GM19035 (cell line): ENCODE data around the gene SPATA6.
"Not testable (repeated sequence)": the region's sequence is repeated elsewhere in the genome, so short reads cannot be mapped to it uniquely, and the experiment has no call there.

Experiments used
- ATAC-seq: cut with Tn5 transposase; IDR thresholded peaks from one replicate; pipeline ENCODE4 v1.9.1; 2021; ENCODE audit not compliant: unreplicated experiment

The SPATA6 gene

DNA sequence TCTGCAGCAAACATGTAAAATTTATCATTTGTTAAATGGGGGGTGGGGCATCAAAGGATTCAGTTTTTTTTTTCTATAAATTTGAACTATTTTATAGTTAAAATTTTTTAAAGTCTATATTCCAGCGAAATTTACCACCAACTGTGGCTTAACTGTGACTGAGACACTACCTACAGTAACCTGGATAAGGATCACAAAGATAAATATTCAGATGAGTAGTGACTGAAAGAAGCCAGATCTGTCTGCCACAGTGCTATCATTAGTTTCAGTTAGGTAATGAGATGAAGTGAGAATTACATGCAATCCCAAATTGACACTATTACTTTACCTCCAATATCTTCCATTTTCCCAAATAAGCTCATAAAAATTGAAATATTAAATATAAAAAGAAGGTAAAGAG, 5.4 kb downstream of the SPATA6 start:
- no peak for ATAC-seq

DNA sequence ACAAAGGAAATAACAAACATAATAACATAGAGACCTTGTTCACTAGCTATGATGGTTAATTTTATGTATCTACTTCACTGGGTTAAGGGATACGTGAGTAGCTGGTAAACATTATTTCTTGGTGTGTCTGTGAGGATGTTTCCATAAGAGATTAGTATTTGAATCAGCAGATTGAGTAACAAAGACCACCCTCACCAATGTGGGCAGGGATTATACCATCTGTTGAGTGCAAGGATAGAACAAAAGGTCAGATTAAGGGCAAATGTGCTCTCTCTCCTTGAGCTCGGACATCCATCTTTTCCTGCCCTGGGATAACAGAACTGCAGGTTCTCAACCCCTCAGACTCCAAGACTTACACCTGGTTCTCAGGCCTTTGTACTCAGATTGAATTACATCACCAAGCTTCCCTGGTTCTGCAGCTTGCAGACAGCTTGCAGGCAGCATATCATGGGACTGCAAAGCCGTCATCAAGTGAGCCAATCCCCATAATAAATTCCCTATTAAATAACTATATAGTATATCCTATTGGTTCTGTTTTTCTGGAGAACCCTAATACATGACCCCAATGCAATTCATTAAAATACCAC, 9.2 kb downstream of the SPATA6 start:
- no peak for ATAC-seq

DNA sequence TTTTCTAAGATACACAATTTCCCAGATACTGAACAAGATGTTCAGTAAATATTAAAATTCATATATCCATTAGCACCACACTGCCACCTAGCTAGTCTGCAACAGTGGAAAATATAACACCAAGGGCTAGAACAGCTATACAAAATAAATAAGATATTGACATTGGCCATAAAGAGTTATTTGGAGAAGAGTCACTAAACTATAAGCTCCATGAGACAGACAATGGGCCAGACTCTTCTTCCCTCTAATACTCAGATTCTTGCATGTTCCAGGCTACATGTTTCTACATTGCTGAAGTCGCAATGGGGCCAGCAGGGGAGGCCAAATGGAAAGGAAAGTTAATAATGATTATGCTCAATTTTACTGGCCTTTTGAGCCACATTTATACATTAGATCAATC, 21.5 kb downstream of the SPATA6 start:
- no peak for ATAC-seq

DNA sequence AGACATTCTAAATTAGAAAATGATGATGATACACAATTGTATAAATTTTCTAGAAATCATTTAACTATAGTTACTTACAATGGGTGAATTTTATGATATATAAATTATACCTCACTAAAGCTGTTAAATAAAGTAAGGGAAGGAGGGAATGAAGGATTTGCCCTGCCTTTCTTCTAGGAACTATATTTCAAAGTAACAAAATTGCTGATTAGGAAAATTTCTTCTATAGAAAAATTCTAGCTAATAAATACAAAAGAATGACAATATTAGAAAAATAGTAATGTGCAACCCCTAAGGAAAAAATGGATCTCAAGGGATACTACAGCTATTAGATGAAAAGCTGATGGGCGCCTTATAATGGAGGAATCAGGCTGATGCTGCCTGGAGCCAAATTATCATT, 23.1 kb downstream of the SPATA6 start:
- ATAC-seq, result no peak

DNA sequence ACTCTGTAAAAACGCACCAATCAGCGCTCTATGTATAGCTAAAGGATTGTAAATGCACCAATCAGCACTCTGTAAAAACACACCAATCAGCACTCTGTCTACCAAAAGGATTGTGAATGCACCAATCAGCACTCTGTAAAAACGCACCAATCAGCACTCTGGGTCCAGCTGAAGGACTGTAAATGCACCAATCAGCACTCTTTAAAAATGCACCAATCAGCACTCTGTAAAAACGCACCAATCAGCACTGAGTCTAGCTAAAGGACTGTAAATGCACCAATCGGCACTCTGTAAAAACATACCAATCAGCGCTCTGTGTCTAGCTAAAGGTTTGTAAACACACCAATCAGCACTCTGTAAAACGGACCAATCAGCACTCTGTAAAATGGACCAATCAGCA, 27.8 kb downstream of the SPATA6 start:
- ATAC-seq, result not testable (repeated sequence)

DNA sequence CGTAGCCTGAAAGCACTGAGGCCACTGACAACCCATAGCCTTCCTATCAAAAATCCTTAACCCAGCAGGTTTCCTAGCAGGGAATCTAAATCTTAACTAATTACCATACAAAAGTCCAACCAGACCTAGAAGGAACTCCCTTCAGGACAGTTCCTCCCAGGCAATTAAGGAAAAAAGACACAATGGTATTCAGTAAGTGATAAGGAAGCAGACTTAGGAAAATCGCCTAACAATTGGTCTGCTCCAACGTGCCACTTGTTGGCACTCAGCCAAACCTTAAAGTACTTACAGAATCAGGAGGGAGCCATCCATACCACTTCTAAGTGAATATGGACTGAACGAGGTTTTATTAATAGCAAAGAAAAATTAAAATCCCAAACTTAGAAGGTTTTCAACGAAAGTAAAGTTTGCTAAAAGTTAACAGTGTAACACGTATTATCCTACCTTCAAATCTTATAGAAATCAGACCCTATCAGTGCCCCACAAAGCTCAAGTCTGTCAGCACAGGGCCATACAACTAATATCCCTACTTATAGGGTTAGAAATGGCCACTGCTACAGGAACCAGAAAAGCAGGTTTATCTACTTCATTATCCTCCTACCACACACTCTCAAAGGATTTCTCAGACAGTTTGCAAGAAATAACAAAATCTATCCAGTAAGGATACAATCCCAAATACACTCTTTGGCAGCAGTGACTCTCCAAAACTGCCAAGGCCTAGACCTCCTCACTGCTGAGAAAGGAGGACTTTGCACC, 29.0 kb downstream of the SPATA6 start:
- ATAC-seq, result no peak

DNA sequence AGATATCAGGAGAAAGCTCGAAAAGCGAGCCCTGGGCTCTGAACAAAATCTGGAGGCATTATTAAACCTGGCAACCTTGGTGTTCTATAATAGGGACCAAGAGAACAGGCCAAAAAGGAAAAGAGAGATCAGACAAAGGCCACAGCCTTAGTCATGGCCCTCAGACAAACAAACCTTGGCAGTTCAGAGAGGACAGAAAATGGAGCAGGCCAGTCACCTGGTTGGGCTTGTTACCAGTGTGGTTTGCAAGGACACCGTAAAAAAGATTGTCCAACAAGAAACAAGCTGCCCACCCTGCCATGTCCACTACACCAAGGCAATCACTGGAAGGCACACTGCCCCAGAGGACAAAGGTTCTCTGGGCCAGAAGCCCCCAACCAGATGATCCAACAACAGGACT, 31.2 kb downstream of the SPATA6 start:
- ATAC-seq, result not testable (repeated sequence)

DNA sequence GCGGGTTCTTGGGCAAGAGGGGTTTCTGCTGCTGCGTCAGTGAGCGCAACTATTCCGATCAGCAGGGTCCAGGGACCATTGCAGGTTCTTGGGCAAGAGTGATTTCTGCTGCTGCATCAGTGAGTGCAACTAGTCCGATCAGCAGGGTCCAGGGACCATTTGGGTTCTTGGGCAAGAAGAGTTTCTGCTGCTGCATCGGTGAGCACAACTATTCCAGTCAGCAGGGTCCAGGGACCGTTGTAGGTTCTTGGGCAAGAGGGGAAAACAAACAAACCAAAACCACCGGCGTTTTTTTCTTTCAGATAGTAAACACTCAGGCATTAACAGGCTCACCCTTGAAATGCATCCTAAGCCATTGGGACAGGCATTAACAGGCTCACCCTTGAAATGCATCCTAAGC, 32.6 kb downstream of the SPATA6 start:
- no peak for ATAC-seq

DNA sequence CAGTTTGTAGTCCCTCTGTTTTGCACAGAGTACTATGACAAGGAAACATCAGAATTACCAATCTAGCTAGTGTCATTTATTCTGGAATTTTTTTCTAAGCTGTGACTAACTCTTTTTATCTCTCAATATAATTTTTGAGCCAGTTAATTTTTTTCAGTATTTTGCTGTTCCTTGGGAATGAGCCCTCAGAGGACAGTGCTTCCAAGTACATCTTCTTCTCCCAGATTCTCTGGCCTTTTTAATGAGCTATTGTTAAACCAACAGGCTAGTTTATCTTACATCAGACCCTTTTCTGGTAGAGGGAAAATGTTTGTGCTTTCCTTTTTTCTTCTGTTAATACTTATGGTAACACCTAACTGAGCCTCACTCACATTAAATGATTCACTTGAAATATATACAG, 34.6 kb downstream of the SPATA6 start:
- ATAC-seq, result not testable (repeated sequence)

DNA sequence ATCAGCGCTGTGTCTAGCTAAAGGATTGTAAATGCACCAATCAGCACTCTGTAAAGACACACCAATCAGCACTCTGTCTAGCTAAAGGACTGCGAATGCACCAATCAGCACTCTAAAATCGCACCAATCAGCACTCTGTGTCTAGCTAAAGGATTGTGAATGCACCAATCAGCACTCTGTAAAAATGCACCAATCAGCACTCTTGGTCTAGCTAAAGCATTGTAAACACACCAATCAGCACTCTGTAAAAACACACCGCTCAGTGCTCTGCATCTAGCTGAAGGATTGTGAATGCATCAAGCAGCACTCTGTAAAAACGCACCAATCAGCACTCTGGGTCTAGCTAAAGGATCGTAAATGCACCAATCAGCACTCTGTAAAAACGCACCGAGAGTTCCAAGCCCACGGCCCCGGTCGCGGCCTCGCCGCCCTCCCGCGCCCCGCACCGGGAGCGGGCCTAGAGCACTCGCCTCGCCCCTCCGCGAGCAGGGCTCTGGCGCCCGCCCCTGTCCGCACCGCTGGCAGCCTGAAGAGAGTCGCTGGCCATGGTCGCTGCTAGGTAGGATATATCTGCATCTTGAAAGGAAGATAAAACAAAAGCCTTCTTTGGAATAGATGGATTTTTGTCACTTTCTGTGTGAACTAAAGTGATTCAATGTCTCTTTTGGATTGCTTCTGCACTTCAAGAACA, 36.5 kb downstream of the SPATA6 start:
- ATAC-seq, result not testable (repeated sequence)

DNA sequence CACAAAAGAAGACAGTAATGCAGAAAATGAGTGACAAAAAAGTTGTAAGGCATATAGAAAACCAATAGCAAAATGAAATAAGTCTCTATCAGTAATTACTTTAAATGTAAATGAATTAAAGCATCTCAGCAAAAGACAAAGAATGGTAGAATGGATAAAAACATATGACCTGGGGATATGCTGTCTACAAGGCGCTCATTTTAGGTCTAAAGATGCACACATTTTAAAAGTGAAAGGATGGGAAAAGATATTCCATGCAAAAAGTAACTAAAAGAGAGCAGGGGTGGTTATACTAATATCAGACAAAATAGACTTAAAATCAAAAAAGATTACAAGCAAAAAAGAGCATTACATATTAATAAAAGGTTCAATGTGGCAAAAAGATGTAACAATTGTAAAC, 41.2 kb downstream of the SPATA6 start:
- ATAC-seq, result no peak

DNA sequence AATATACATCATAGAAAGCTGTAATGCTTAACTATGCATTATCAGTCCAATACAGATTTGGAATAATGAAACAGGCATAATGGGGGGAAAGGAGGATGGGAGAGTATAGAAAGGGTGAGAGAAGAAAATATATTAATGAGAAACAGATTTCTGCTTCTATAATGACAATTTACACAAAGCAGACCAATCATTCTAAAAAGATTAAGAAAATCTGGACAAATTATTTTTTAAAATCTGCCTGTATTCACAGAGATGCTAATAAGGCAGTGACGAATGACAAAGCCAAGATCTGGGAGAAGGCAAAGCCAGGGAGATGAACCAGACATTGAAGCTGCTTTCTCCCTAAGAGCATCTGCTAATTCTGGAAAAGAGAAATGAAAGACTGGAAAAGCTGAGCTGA, 50.0 kb downstream of the SPATA6 start:
- ATAC-seq, result no peak

DNA sequence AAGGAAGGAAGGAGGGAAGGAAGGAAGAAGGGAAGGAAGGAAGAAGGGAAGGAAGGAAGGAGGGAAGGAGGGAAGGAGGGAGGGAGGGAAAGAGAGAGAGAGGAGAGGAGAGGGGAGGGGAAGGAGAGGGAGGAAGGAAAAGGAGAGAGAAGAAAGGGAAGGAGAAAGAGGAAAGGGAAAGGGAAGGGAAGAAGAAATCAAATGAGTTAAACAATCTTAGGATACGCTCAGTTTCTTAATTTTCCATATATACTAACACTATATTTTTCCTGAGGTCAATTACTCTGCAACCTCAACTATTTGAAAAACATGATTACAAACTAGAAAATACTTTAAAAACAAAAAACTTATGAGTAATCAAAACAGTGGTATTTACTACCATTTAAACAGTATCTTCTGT, 53.3 kb downstream of the SPATA6 start:
- ATAC-seq, result no peak

DNA sequence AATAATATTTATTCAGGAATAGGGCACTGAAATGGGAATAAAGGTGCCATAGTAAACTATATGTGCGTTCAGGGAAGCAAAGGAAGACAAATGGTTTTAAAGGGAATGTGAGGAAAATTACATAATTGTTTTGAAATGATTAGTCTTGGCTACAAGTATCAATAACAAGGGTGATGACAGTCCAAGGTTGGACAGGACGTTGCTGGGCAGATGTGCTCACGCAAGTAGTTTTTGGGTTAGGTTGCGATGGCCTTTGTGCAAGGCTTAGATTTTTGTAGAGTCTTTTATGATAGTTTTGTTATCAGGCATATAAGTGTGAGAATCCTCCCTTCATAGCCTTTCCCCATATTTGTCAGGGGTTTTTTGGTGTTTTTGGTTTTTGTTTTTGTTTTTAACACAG, 57.0 kb downstream of the SPATA6 start:
- no peak for ATAC-seq

DNA sequence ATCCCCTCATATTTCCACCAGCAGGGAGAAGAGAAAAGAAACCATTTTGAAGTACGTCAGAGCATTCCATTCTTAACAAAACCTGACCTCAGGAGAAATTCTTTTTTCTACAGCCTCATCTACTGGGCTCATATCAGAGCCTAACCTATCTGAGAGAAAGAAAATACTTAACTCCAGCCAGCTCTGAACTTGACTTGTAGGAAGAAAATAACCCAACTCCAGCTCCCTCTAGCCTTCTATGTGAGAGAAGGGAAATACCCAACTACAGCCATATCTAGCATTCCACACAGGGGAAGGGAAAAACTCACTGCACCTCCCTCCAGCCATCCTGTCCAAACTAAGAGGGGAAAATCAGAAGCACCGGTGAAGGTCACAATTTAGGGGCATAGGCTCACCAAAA, 57.7 kb downstream of the SPATA6 start:
- no peak for ATAC-seq

DNA sequence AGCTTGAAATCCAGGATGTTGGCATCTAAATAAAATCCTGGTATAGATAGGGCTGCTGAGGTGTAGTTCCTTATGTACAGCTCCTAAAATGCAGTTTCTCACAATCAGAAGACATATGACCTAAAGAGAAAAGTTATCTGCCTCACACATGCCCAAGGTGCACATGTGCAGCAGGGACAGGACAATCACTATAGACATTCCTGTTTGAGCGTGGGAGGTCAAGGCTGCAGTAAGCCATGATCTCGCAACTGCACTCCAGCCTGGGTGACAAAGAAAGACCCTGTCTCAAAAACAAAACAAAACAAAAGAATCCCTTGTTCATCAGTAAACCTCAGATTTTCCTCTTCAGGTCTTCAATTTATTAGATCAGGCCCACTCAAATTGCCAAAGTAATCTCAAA, 66.1 kb downstream of the SPATA6 start:
- no peak for ATAC-seq

DNA sequence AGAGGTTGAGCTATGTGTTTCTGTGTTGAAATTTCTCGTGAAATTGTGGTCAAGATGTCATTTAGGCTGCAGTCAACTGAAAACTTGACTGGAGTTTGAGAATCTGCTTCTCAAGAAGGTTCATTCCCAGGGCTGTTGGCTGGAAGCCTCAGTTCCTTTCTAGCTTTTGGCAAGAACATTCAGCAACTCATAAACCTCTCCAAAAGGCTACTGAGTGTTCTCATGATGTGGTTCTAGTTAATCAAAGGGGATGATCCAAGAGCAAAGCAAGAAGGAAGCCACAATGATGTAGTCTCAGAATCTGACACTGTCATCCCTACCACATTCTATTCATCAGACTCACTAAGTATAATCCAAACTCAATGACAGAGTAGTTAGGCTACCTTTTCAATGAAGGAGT, 66.6 kb downstream of the SPATA6 start:
- ATAC-seq, result no peak

DNA sequence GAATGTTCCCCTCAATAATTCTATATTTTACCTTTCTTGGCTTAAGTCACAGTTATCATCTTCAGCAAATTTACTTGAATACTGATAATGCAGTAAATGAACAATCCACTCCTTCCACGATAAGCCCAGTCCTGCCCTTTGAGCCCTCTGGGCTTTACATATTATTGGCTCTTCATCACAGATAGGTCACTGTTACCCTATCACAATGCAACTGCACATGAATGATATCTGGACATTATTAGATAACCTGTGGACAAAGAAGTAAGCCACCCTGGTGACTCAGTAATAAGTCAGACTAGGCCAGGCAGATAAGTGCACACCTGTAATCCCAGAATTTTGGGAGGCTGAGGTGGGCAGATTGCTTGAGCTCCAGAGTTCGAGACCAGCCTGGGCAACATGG, 69.4 kb downstream of the SPATA6 start:
- no peak for ATAC-seq

DNA sequence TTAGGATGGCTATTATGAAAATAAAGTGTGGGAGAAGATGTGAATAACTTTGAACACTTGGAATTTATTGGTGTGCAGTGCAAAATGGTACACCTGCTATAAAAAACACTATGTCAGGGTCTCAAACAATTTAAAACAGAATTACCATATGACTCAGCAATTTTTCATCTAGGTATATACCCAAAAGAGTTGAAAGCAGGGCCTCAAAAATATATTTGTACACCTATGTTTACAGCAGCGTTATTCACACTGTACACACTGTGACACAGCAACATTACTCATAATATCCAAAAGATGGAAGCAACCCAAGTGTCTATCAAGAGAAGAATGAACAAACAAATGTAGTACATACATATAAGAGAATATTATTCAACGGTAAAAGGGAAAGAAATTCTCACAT, 75.8 kb downstream of the SPATA6 start:
- ATAC-seq, result no peak

DNA sequence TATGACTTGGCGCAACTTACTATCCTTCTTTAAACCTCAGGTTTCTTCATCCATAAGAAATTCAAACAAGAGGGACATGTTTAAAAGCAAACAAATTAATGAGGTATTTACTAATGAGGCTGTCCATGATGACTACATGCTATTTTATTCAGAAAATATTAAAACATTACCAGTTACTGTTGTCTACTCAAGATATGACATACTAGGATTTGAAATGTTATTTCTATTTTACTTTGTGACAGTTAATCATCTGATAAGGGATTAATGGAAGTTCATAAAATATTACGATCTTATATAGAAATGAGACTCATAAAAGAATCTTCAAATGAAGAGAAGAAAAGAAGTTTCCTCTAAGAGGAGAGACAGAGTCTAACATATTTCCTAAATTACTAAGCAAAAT, 80.1 kb downstream of the SPATA6 start:
- ATAC-seq, result no peak

DNA sequence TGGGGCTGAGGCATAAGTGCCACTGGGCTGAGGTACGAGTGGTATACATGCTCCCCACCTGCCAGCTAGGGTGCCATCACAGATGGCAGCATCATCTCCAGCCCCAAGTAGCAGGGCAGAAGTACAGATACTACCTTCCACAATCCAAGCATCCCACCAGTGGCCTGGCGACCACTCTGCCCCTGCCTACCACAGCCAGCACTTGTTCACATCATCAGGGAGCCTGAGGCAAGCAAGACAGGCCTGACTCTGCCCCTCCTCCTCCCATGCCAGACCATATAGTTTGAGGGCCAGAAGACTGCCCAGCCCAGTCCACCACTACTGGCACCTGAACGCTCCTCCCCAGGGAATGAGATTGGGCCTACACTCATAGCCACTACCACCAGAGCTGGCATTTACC, 84.6 kb downstream of the SPATA6 start:
- no peak for ATAC-seq

DNA sequence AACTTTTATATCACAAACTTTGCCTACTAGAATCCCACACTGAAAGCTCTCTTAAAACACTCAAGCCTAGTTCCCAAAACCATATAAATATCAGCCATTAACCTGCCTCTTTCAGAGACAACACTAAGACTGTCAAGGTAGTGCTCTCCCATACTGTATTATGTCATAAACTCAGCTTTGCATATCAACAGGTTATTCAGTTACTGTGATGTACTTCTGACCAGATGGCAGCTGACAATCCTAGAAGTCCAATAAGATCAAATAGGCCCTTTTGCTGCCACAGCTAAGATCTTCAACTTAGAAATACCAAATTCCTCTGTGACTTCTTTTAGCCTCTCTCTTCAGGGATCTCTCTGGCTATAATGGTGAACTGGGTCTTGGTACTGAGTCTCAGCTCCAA, 97.2 kb downstream of the SPATA6 start:
- ATAC-seq, result no peak
